Kidney tubule cell (primary cell): ENCODE data around the gene ERC1.
"Not testable (repeated sequence)": the region's sequence is repeated elsewhere in the genome, so short reads cannot be mapped to it uniquely, and the experiment has no call there.

Source experiments
- DNase-seq: peaks from one replicate; pipeline ENCODE4 v3.0.0-alpha.2; 2018; ENCODE audit warnings: low spot score

Gene ERC1

GRCh38 chr12:1030779-1031178 lies 39.8 kb downstream of the ERC1 start:
- no peak for DNase-seq

- no peak for DNase-seq
These were observed 43.2 kb downstream of the ERC1 start for GRCh38 chr12:1034243-1034642.

- DNase-seq: no peak
These were observed 43.9 kb downstream of the ERC1 start for GRCh38 chr12:1034751-1035457.

- DNase-seq: no peak
These were observed 50.5 kb downstream of the ERC1 start for GRCh38 chr12:1041478-1041877.

- DNase-seq: peak; percentile 7
These were observed 53.2 kb downstream of the ERC1 start for GRCh38 chr12:1044199-1044598.

- DNase-seq: peak; percentile 32
These were observed 53.7 kb downstream of the ERC1 start for GRCh38 chr12:1044696-1045095.

GRCh38 chr12:1046727-1047126 lies 55.7 kb downstream of the ERC1 start:
- no peak for DNase-seq

GRCh38 chr12:1047898-1048660 lies 57.1 kb downstream of the ERC1 start:
- no peak for DNase-seq

GRCh38 chr12:1050059-1050707 lies 59.2 kb downstream of the ERC1 start:
- DNase-seq: no peak

GRCh38 chr12:1051672-1052071 lies 60.6 kb downstream of the ERC1 start:
- DNase-seq: not testable (repeated sequence)

- DNase-seq: no peak
These were observed 62.7 kb downstream of the ERC1 start for GRCh38 chr12:1053690-1054089.

- no peak for DNase-seq
These were observed 63.3 kb downstream of the ERC1 start for GRCh38 chr12:1054117-1054870.

- no peak for DNase-seq
These were observed 65.4 kb downstream of the ERC1 start for GRCh38 chr12:1056390-1056789.

- no peak for DNase-seq
These were observed 67.4 kb downstream of the ERC1 start for GRCh38 chr12:1058423-1058822.

GRCh38 chr12:1059162-1059561 lies 68.1 kb downstream of the ERC1 start:
- DNase-seq: no peak

GRCh38 chr12:1063852-1064251 lies 72.8 kb downstream of the ERC1 start:
- DNase-seq: no peak

- DNase-seq: no peak
These were observed 73.3 kb downstream of the ERC1 start for GRCh38 chr12:1064317-1064716.

- no peak for DNase-seq
These were observed 74.6 kb downstream of the ERC1 start for GRCh38 chr12:1065629-1066028.

GRCh38 chr12:1069846-1070245 lies 78.8 kb downstream of the ERC1 start:
- DNase-seq: no peak

GRCh38 chr12:1071182-1071581 lies 80.2 kb downstream of the ERC1 start:
- DNase-seq: no peak

- peak; percentile 11 for DNase-seq
These were observed 82.6 kb downstream of the ERC1 start for GRCh38 chr12:1073652-1074051.

GRCh38 chr12:1077036-1077803 lies 86.2 kb downstream of the ERC1 start:
- no peak for DNase-seq
